WTC11 (cell line): ENCODE results near the gene BET1. TPM values are rescaled to one million over a fixed set of nuclear protein-coding genes. Genes with fewer than 3 reads are reported as not detected.

Source experiments
- ATAC-seq: fragments of 200-7000 bp; cut with Tn5 transposase; 2 replicates; pipeline ENCODE4 v1.10.0; 2021; ENCODE audit warnings: mild to moderate bottlenecking, moderate library complexity
- CTCF ChIA-PET: fragments of 300-600 bp; sonication (Branson Sonifier 250); formaldehyde crosslinking; loops from one replicate; lab custom pipeline; 2021; ENCODE audit warnings: antibody characterized with exemption; lab: Charles Lee
- POLR2A ChIA-PET: fragments of 350-600 bp; sonication (Branson Sonifier 250); formaldehyde crosslinking; loops from one replicate; lab custom pipeline; 2021; ENCODE audit warnings: antibody characterized with exemption; lab: Charles Lee
- DNase-seq: peaks from one replicate; pipeline ENCODE4 v3.0.0; 2021; ENCODE audit warnings: low spot score
- H3K27ac Mint-ChIP-seq: 2 replicates; pipeline ENCODE4 v1.8.0; 2021; ENCODE audit warnings: mixed read lengths
- H3K27me3 Mint-ChIP-seq: 2 replicates; pipeline ENCODE4 v1.8.0; 2021; ENCODE audit warnings: low read depth, mild to moderate bottlenecking, moderate library complexity, mixed read lengths
- H3K36me3 Mint-ChIP-seq: 2 replicates; pipeline ENCODE4 v1.8.0; 2021; ENCODE audit warnings: mixed read lengths
- H3K4me1 Mint-ChIP-seq: 2 replicates; pipeline ENCODE4 v1.8.0; 2022; ENCODE audit warnings: mixed read lengths
- H3K4me3 Mint-ChIP-seq: 2 replicates; pipeline ENCODE4 v1.8.0; 2021; ENCODE audit warnings: mild to moderate bottlenecking, moderate library complexity, mixed read lengths
- H3K9me3 Mint-ChIP-seq: 2 replicates; pipeline ENCODE4 v1.8.0; 2021; ENCODE audit warnings: mixed read lengths
- ATF2 ChIP-seq: sonication (generic); formaldehyde crosslinking; IDR thresholded peaks from 2 replicates; pipeline ENCODE4 v1.8.1; 2022; ENCODE audit warnings: low read depth, missing genetic modification reagents, borderline replicate concordance
- CREM ChIP-seq: sonication (generic); formaldehyde crosslinking; IDR thresholded peaks from 2 replicates; pipeline ENCODE4 v1.8.1; 2022; ENCODE audit warnings: mild to moderate bottlenecking, missing genetic modification reagents, moderate library complexity
- E2F1 ChIP-seq: sonication (generic); formaldehyde crosslinking; IDR thresholded peaks from 2 replicates; pipeline ENCODE4 v1.8.0; 2022; ENCODE audit warnings: mild to moderate bottlenecking, missing genetic modification reagents
- GRHL2 ChIP-seq: fragments of 250-450 bp; sonication (Bioruptor Pico); IDR thresholded peaks from 2 replicates; pipeline ENCODE4 v1.8.0; 2022; ENCODE audit warnings: mild to moderate bottlenecking, moderate library complexity; ENCODE audit not compliant: insufficient replicate concordance, severe bottlenecking
- JUN ChIP-seq: sonication (generic); formaldehyde crosslinking; IDR thresholded peaks from 2 replicates; pipeline ENCODE4 v1.8.0; 2023; ENCODE audit warnings: mild to moderate bottlenecking, missing genetic modification reagents
- NR1H2 ChIP-seq: sonication (generic); formaldehyde crosslinking; IDR thresholded peaks from 2 replicates; pipeline ENCODE4 v1.9.0; 2021; ENCODE audit warnings: mild to moderate bottlenecking, moderate library complexity, missing genetic modification reagents
- NR3C1 ChIP-seq: sonication (generic); formaldehyde crosslinking; conservative IDR thresholded peaks from 2 replicates; pipeline ENCODE4 v1.8.1; 2023; ENCODE audit warnings: low read depth, mild to moderate bottlenecking, missing genetic modification reagents
- RELA ChIP-seq: sonication (generic); formaldehyde crosslinking; IDR thresholded peaks from 2 replicates; pipeline ENCODE4 v1.8.1; 2022; ENCODE audit warnings: missing genetic modification reagents, mild to moderate bottlenecking, borderline replicate concordance
- SMAD4 ChIP-seq: sonication (generic); formaldehyde crosslinking; IDR thresholded peaks from 2 replicates; pipeline ENCODE4 v1.8.0; 2022; ENCODE audit warnings: mild to moderate bottlenecking, missing genetic modification reagents
- SOX15 ChIP-seq: fragments of 250-450 bp; sonication (Bioruptor Pico); IDR thresholded peaks from 2 replicates; pipeline ENCODE4 v1.9.0; 2021; ENCODE audit warnings: mild to moderate bottlenecking
- TCF7 ChIP-seq: sonication (generic); formaldehyde crosslinking; IDR thresholded peaks from 2 replicates; pipeline ENCODE4 v1.8.0; 2022; ENCODE audit warnings: mild to moderate bottlenecking, low read depth, missing genetic modification reagents, moderate library complexity
- ZNF121 ChIP-seq: sonication (generic); formaldehyde crosslinking; IDR thresholded peaks from 2 replicates; pipeline ENCODE4 v1.8.0; 2023; ENCODE audit warnings: missing genetic modification reagents
- ZNF138 ChIP-seq: sonication (generic); formaldehyde crosslinking; conservative IDR thresholded peaks from 2 replicates; pipeline ENCODE4 v1.8.1; 2022; ENCODE audit warnings: mild to moderate bottlenecking, moderate library complexity, missing genetic modification reagents
- ZNF263 ChIP-seq: sonication (generic); formaldehyde crosslinking; IDR thresholded peaks from 2 replicates; pipeline ENCODE4 v1.8.1; 2022; ENCODE audit warnings: low read depth, mild to moderate bottlenecking, moderate library complexity, missing genetic modification reagents
- ZNF512 ChIP-seq: sonication (generic); formaldehyde crosslinking; IDR thresholded peaks from 2 replicates; pipeline ENCODE4 v1.8.1; 2022; ENCODE audit warnings: missing genetic modification reagents, borderline replicate concordance
- total RNA-seq: library from RNA; stranded (reverse); gene quantifications from 3 replicates; pipeline ENCODE4 v1.2.3, GENCODE V29; 2021
- TF ChIP-seq, protein P1 (sequence below): fragments of 250-450 bp; sonication (Bioruptor Pico); IDR thresholded peaks from 2 replicates; pipeline ENCODE4 v1.9.0; 2021; ENCODE audit warnings: mild to moderate bottlenecking, borderline replicate concordance
- TF ChIP-seq, protein P2 (sequence below): sonication (generic); formaldehyde crosslinking; IDR thresholded peaks from 2 replicates; pipeline ENCODE4 v1.8.1; 2022; ENCODE audit warnings: mild to moderate bottlenecking, missing genetic modification reagents, moderate library complexity, borderline replicate concordance
- TF ChIP-seq, protein P3 (sequence below): fragments of 250-450 bp; sonication (Bioruptor Pico); IDR thresholded peaks from 2 replicates; pipeline ENCODE4 v1.9.0; 2021; ENCODE audit warnings: moderate library complexity, mild to moderate bottlenecking, inconsistent platforms, borderline replicate concordance
- TF ChIP-seq, protein P4 (sequence below): fragments of 200-600 bp; IDR thresholded peaks from 2 replicates; pipeline ENCODE4 v1.8.0; 2022; ENCODE audit warnings: antibody characterized with exemption
- TF ChIP-seq, protein P5 (sequence below): sonication (generic); formaldehyde crosslinking; conservative IDR thresholded peaks from 2 replicates; pipeline ENCODE4 v1.8.1; 2022; ENCODE audit warnings: mild to moderate bottlenecking, missing genetic modification reagents

The BET1 gene
- total RNA-seq, 1 experiment from 2014 or later: 26.7 TPM

DNA sequence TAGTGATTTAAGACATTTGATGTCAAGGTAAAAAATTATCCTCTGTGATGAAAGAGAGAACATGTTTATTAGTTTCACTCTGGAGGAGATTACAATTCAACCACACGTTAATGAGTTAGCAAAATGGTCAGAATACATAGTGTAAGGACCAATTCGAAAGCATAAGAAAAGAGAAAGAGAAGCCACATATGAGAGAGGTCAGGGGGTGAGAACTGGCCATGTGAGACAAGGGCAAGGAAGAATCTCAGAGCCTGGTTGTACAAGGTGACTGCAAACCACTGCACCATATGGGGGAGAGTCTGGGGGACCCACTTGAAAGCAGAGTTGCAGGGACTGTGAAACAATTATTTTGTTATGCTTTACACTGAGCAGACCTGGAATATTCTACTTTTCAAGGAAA is 27.7 kb upstream of the BET1 start:
- no peaks in the 10 kb centered on the region for H3K36me3 Mint-ChIP-seq
- no peak for ATAC-seq
- no peak overlapping the region for H3K4me3 Mint-ChIP-seq
- TF ChIP-seq, protein P1, sequence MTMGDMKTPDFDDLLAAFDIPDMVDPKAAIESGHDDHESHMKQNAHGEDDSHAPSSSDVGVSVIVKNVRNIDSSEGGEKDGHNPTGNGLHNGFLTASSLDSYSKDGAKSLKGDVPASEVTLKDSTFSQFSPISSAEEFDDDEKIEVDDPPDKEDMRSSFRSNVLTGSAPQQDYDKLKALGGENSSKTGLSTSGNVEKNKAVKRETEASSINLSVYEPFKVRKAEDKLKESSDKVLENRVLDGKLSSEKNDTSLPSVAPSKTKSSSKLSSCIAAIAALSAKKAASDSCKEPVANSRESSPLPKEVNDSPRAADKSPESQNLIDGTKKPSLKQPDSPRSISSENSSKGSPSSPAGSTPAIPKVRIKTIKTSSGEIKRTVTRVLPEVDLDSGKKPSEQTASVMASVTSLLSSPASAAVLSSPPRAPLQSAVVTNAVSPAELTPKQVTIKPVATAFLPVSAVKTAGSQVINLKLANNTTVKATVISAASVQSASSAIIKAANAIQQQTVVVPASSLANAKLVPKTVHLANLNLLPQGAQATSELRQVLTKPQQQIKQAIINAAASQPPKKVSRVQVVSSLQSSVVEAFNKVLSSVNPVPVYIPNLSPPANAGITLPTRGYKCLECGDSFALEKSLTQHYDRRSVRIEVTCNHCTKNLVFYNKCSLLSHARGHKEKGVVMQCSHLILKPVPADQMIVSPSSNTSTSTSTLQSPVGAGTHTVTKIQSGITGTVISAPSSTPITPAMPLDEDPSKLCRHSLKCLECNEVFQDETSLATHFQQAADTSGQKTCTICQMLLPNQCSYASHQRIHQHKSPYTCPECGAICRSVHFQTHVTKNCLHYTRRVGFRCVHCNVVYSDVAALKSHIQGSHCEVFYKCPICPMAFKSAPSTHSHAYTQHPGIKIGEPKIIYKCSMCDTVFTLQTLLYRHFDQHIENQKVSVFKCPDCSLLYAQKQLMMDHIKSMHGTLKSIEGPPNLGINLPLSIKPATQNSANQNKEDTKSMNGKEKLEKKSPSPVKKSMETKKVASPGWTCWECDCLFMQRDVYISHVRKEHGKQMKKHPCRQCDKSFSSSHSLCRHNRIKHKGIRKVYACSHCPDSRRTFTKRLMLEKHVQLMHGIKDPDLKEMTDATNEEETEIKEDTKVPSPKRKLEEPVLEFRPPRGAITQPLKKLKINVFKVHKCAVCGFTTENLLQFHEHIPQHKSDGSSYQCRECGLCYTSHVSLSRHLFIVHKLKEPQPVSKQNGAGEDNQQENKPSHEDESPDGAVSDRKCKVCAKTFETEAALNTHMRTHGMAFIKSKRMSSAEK: no peak
- TF ChIP-seq ATF2 (no peak), CREM (no peak), GRHL2 (CRISPR knock-in tag) (no peak), ZNF138 (CRISPR knock-in tag) (no peak), ZNF121 (no peak), TCF7 (no peak), SOX15 (CRISPR knock-in tag) (no peak), NR1H2 (CRISPR knock-in tag) (no peak), ZNF263 (CRISPR knock-in tag) (no peak)
- H3K27me3 Mint-ChIP-seq: no peaks in the 10 kb centered on the region
- no peak for DNase-seq
- H3K4me1 Mint-ChIP-seq: peaks cover 3% of the 10 kb centered on the region; the same call in 1 of the 2 replicates
- ChIA-PET POLR2A (no interaction called here), CTCF (no interaction called here)
- 0 out of 2 replicates have a peak, but pooled peaks cover 5% of the 10 kb centered on the region for H3K9me3 Mint-ChIP-seq
- no peak overlapping the region for H3K27ac Mint-ChIP-seq

GRCh38 chr7:94030634-94031033 is 26.5 kb upstream of the BET1 start:
- ChIA-PET CTCF (no interaction called here), POLR2A (no interaction called here)
- Mint-ChIP-seq H3K9me3 (peaks cover 5% of the 10 kb centered on the region; the same call in 1 of the 2 replicates), H3K4me3 (no peak overlapping the region), H3K27me3 (no peaks in the 10 kb centered on the region; the same call in 1 of the 2 replicates), H3K4me1 (no peaks in the 10 kb centered on the region), H3K36me3 (no peaks in the 10 kb centered on the region), H3K27ac (no peak overlapping the region)
- no peak for DNase-seq
- no peak for ATAC-seq
- TF ChIP-seq ZNF512 (CRISPR knock-in tag): no peak
- no peak for TF ChIP-seq CREM
- no peak for TF ChIP-seq TCF7
- no peak for TF ChIP-seq RELA
- TF ChIP-seq JUN: no peak
- TF ChIP-seq E2F1: no peak
- TF ChIP-seq, protein P2, sequence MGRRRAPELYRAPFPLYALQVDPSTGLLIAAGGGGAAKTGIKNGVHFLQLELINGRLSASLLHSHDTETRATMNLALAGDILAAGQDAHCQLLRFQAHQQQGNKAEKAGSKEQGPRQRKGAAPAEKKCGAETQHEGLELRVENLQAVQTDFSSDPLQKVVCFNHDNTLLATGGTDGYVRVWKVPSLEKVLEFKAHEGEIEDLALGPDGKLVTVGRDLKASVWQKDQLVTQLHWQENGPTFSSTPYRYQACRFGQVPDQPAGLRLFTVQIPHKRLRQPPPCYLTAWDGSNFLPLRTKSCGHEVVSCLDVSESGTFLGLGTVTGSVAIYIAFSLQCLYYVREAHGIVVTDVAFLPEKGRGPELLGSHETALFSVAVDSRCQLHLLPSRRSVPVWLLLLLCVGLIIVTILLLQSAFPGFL (CRISPR knock-in tag): no peak
- no peak for TF ChIP-seq ZNF263 (CRISPR knock-in tag)
- TF ChIP-seq NR3C1 (CRISPR knock-in tag): no peak
- no peak for TF ChIP-seq SMAD4
- TF ChIP-seq GRHL2 (CRISPR knock-in tag): no peak
- TF ChIP-seq, protein P3, sequence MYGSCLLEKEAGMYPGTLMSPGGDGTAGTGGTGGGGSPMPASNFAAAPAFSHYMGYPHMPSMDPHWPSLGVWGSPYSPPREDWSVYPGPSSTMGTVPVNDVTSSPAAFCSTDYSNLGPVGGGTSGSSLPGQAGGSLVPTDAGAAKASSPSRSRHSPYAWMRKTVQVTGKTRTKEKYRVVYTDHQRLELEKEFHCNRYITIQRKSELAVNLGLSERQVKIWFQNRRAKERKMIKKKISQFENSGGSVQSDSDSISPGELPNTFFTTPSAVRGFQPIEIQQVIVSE (CRISPR knock-in tag): no peak
- TF ChIP-seq, protein P4, sequence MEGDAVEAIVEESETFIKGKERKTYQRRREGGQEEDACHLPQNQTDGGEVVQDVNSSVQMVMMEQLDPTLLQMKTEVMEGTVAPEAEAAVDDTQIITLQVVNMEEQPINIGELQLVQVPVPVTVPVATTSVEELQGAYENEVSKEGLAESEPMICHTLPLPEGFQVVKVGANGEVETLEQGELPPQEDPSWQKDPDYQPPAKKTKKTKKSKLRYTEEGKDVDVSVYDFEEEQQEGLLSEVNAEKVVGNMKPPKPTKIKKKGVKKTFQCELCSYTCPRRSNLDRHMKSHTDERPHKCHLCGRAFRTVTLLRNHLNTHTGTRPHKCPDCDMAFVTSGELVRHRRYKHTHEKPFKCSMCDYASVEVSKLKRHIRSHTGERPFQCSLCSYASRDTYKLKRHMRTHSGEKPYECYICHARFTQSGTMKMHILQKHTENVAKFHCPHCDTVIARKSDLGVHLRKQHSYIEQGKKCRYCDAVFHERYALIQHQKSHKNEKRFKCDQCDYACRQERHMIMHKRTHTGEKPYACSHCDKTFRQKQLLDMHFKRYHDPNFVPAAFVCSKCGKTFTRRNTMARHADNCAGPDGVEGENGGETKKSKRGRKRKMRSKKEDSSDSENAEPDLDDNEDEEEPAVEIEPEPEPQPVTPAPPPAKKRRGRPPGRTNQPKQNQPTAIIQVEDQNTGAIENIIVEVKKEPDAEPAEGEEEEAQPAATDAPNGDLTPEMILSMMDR: no peak
- TF ChIP-seq, protein P5, sequence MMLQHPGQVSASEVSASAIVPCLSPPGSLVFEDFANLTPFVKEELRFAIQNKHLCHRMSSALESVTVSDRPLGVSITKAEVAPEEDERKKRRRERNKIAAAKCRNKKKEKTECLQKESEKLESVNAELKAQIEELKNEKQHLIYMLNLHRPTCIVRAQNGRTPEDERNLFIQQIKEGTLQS: no peak
